ENCODE results near the gene ING3. TPM values are rescaled to one million over a fixed set of nuclear protein-coding genes. Genes with fewer than 3 reads are reported as not detected.

Gene ING3
- total RNA-seq, 1 experiment from 2014 or later: 9.1 TPM

DNA sequence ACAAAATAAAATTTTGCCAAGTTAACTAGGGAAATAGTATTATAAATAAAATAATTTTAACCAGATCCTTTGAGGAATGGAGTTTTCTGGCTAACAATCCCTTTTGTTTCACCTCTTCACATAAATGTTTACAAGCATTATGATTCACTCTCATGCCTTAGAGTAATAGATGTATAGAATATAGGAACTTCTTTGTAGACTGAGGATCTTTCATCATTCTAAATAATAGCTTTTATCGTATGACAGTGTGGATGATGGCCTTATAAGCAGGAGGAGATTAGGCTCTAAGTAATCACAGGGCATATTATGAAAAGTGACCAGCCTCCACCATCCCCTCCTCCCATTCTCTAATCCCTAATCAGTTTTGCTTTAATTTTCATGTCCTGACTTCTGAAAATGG, 13.5 kb downstream of the ING3 start:
- Histone ChIP-seq H3K4me3 (ENCODE audit: low read depth in 2 of 2, low read length in 2 of 2) (no peak overlapping the region), H3K27ac (ENCODE audit: low read length) (no peak overlapping the region), H3K36me3 (ENCODE audit: control insufficient read depth, insufficient read depth, low read length) (peaks cover 9% of the 10 kb centered on the region), H3K4me1 (ENCODE audit: control insufficient read depth, insufficient read depth, low read length) (no peaks in the 10 kb centered on the region), H3K9me3 (ENCODE audit: control insufficient read depth, insufficient read depth, low read depth, low read length) (no peaks in the 10 kb centered on the region), H3K27me3 (ENCODE audit: control insufficient read depth, insufficient read depth, low read length) (no peaks in the 10 kb centered on the region)
- intact Hi-C loops (cut with micrococcal nuclease; ENCODE audit: unreplicated experiment) (no loop called here), in situ Hi-C loops (cut with HindIII; ENCODE audit: low pct_unique_long_range_greater_than_20kb, low sequenced_read_pairs) (no loop called here)
- no peak for DNase-seq (ENCODE audit: low read depth, low spot score)
- ATAC-seq: no peak
- TF ChIP-seq, protein P1, sequence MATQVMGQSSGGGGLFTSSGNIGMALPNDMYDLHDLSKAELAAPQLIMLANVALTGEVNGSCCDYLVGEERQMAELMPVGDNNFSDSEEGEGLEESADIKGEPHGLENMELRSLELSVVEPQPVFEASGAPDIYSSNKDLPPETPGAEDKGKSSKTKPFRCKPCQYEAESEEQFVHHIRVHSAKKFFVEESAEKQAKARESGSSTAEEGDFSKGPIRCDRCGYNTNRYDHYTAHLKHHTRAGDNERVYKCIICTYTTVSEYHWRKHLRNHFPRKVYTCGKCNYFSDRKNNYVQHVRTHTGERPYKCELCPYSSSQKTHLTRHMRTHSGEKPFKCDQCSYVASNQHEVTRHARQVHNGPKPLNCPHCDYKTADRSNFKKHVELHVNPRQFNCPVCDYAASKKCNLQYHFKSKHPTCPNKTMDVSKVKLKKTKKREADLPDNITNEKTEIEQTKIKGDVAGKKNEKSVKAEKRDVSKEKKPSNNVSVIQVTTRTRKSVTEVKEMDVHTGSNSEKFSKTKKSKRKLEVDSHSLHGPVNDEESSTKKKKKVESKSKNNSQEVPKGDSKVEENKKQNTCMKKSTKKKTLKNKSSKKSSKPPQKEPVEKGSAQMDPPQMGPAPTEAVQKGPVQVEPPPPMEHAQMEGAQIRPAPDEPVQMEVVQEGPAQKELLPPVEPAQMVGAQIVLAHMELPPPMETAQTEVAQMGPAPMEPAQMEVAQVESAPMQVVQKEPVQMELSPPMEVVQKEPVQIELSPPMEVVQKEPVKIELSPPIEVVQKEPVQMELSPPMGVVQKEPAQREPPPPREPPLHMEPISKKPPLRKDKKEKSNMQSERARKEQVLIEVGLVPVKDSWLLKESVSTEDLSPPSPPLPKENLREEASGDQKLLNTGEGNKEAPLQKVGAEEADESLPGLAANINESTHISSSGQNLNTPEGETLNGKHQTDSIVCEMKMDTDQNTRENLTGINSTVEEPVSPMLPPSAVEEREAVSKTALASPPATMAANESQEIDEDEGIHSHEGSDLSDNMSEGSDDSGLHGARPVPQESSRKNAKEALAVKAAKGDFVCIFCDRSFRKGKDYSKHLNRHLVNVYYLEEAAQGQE (IDR thresholded peaks at IDR 0.05; ENCODE audit: insufficient read depth in 1 of 2, low read depth in 2 of 2, low read length in 1 of 2): no peak
- no peak for TF ChIP-seq SIN3A (IDR thresholded peaks at IDR 0.05; ENCODE audit: borderline replicate concordance, insufficient read depth, low read depth, low read length)
- no peak for TF ChIP-seq POLR2AphosphoS5 (IDR thresholded peaks at IDR 0.05; ENCODE audit: low read depth, low read length)
- TF ChIP-seq, protein P2, sequence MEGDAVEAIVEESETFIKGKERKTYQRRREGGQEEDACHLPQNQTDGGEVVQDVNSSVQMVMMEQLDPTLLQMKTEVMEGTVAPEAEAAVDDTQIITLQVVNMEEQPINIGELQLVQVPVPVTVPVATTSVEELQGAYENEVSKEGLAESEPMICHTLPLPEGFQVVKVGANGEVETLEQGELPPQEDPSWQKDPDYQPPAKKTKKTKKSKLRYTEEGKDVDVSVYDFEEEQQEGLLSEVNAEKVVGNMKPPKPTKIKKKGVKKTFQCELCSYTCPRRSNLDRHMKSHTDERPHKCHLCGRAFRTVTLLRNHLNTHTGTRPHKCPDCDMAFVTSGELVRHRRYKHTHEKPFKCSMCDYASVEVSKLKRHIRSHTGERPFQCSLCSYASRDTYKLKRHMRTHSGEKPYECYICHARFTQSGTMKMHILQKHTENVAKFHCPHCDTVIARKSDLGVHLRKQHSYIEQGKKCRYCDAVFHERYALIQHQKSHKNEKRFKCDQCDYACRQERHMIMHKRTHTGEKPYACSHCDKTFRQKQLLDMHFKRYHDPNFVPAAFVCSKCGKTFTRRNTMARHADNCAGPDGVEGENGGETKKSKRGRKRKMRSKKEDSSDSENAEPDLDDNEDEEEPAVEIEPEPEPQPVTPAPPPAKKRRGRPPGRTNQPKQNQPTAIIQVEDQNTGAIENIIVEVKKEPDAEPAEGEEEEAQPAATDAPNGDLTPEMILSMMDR (IDR thresholded peaks at IDR 0.05): no peak
- TF ChIP-seq TCF7L2 (IDR thresholded peaks at IDR 0.05; ENCODE audit: low read depth, low read length): no peak
- no TSS peak for BruUV-seq (replicated peaks)
- POLR2A ChIA-PET: no interaction called here
- CTCF ChIA-PET: no interaction called here

DNA sequence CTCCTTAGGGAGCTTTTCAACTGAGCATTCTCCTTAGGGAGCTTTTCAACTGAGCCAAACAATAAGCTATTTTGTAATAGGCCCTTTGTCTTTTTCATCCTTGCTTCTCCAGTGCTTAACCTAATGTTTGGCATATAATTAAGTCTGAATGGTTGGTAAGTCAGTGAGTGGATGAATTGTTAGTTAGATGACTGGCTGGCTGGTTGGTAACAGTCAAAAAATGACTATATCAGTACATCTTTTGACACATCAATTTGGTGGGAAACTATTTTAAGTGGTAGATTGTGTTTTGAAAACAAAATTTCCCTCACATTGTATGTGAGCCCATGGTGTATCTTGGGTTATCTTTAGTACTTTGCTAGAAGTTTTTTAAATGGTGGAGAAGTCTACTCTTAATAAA, 16.4 kb downstream of the ING3 start:
- peaks cover 27% of the 10 kb centered on the region for H3K36me3 ChIP-seq (ENCODE audit: control insufficient read depth, insufficient read depth, low read length)
- intact Hi-C loops (cut with micrococcal nuclease; ENCODE audit: unreplicated experiment) (no loop called here), in situ Hi-C loops (cut with HindIII; ENCODE audit: low pct_unique_long_range_greater_than_20kb, low sequenced_read_pairs) (no loop called here)
- no peak for ATAC-seq
- no peaks in the 10 kb centered on the region for H3K9me3 ChIP-seq (ENCODE audit: control insufficient read depth, insufficient read depth, low read depth, low read length)
- H3K4me3 ChIP-seq (ENCODE audit: low read depth in 2 of 2, low read length in 2 of 2): no peak overlapping the region
- H3K27me3 ChIP-seq (ENCODE audit: control insufficient read depth, insufficient read depth, low read length): no peaks in the 10 kb centered on the region
- no TSS peak for BruUV-seq (replicated peaks)
- no peaks in the 10 kb centered on the region for H3K4me1 ChIP-seq (ENCODE audit: control insufficient read depth, insufficient read depth, low read length)
- ChIA-PET POLR2A (no interaction called here), CTCF (no interaction called here)
- no peak for DNase-seq (ENCODE audit: low read depth, low spot score)
- no peak for TF ChIP-seq POLR2AphosphoS5 (IDR thresholded peaks at IDR 0.05; ENCODE audit: low read depth, low read length)
- TF ChIP-seq, protein P2 (IDR thresholded peaks at IDR 0.05): no peak
- TF ChIP-seq SIN3A (IDR thresholded peaks at IDR 0.05; ENCODE audit: borderline replicate concordance, insufficient read depth, low read depth, low read length): no peak
- no peak for TF ChIP-seq TCF7L2 (IDR thresholded peaks at IDR 0.05; ENCODE audit: low read depth, low read length)
- TF ChIP-seq, protein P1 (IDR thresholded peaks at IDR 0.05; ENCODE audit: insufficient read depth in 1 of 2, low read depth in 2 of 2, low read length in 1 of 2): no peak
- no peak overlapping the region for H3K27ac ChIP-seq (ENCODE audit: low read length)

Data from Panc1 (cell line).